Measurements from ENCODE around the gene PTCD2. TPM values are rescaled to one million over a fixed set of nuclear protein-coding genes. Genes with fewer than 3 reads are reported as not detected.

The PTCD2 gene
- total and polyA plus RNA-seq, 2 donors from 2014 or later: 7.2 to 9.8 TPM

DNA sequence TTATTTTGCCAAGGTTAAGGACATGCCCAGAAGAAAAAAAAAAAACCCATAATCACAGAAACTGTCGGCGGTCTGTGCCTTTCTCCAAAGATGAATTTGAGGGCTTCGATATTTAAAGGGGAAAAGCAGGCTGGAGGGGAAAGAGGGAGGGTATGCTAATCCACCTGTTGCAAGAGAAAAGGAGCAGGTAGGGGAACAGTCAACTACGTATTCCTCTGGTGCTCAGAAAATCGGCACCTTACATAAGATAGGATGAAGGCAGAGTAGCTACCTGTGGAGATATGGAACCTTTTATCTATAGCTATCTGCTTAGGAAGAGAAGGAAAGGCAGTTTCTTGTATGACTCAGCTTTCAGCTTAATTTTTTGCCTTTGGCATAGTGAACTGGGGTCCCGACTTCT, 77.7 kb downstream of the PTCD2 start:
- DNase-seq (no peak), FAIRE-seq (no peak)
- H3K27me3 ChIP-seq (ENCODE audit: control insufficient read depth, insufficient read depth, low read length): no peaks in the 10 kb centered on the region
- H3K9ac ChIP-seq (ENCODE audit: low read length in 3 of 3): no peak overlapping the region
- H3K27ac ChIP-seq (ENCODE audit: low read depth in 2 of 2, low read length in 2 of 2): no peak overlapping the region
- H3K4me1 ChIP-seq (ENCODE audit: control insufficient read depth in 2 of 3, insufficient read depth in 2 of 3, low read depth in 1 of 3, low read length in 3 of 3): peaks cover 0 to 2% (median 0%) of the 10 kb centered on the region in 3 donors
- TF ChIP-seq, protein P1, sequence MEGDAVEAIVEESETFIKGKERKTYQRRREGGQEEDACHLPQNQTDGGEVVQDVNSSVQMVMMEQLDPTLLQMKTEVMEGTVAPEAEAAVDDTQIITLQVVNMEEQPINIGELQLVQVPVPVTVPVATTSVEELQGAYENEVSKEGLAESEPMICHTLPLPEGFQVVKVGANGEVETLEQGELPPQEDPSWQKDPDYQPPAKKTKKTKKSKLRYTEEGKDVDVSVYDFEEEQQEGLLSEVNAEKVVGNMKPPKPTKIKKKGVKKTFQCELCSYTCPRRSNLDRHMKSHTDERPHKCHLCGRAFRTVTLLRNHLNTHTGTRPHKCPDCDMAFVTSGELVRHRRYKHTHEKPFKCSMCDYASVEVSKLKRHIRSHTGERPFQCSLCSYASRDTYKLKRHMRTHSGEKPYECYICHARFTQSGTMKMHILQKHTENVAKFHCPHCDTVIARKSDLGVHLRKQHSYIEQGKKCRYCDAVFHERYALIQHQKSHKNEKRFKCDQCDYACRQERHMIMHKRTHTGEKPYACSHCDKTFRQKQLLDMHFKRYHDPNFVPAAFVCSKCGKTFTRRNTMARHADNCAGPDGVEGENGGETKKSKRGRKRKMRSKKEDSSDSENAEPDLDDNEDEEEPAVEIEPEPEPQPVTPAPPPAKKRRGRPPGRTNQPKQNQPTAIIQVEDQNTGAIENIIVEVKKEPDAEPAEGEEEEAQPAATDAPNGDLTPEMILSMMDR (IDR thresholded peaks at IDR 0.05; ENCODE audit: borderline replicate concordance, extremely low read depth, insufficient read depth): no peak
- intact Hi-C loops (cut with DNase I): no loop called here
- H3K36me3 ChIP-seq (ENCODE audit: control insufficient read depth in 2 of 3, insufficient read depth in 3 of 3, low read length in 3 of 3): no peaks in the 10 kb centered on the region
- H3K4me3 ChIP-seq (ENCODE audit: low read length in 3 of 3): no peak overlapping the region
- H3K9me3 ChIP-seq (ENCODE audit: control insufficient read depth in 2 of 3, insufficient read depth in 1 of 3, low read length in 3 of 3): peaks cover 0 to 11% (median 0%) of the 10 kb centered on the region in 3 donors

DNA sequence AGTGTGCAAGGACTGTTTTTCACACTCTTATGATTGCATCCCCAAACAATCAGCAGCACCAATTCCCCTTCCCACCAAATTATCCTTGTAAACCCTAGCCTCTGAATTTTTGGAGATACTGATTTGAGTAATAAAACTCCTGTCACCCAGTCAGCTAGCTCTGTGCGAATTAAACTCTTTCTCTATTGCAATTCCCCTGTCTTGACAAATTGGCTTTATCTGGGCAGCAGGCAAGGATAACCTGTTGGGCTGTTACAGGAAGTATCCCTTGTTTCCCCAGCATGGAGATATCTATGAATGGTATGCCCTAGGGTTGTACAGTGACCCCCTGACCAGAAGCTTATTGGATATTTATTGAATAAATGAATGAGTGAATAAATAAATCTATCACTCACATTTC, 80.8 kb downstream of the PTCD2 start:
- H3K9ac ChIP-seq (ENCODE audit: low read length in 3 of 3): no peak overlapping the region
- intact Hi-C loops (cut with DNase I): no loop called here
- FAIRE-seq (no peak), DNase-seq (no peak)
- TF ChIP-seq, protein P1 (IDR thresholded peaks at IDR 0.05; ENCODE audit: borderline replicate concordance, extremely low read depth, insufficient read depth): no peak
- peaks cover 0 to 11% (median 0%) of the 10 kb centered on the region in 3 donors for H3K9me3 ChIP-seq (ENCODE audit: control insufficient read depth in 2 of 3, insufficient read depth in 1 of 3, low read length in 3 of 3)
- no peaks in the 10 kb centered on the region for H3K36me3 ChIP-seq (ENCODE audit: control insufficient read depth in 2 of 3, insufficient read depth in 3 of 3, low read length in 3 of 3)
- H3K27me3 ChIP-seq (ENCODE audit: control insufficient read depth, insufficient read depth, low read length): no peaks in the 10 kb centered on the region
- no peak overlapping the region for H3K4me3 ChIP-seq (ENCODE audit: low read length in 3 of 3)
- peaks cover 0 to 3% (median 0%) of the 10 kb centered on the region in 3 donors for H3K4me1 ChIP-seq (ENCODE audit: control insufficient read depth in 2 of 3, insufficient read depth in 2 of 3, low read depth in 1 of 3, low read length in 3 of 3)
- H3K27ac ChIP-seq (ENCODE audit: low read depth in 2 of 2, low read length in 2 of 2): no peak overlapping the region

DNA sequence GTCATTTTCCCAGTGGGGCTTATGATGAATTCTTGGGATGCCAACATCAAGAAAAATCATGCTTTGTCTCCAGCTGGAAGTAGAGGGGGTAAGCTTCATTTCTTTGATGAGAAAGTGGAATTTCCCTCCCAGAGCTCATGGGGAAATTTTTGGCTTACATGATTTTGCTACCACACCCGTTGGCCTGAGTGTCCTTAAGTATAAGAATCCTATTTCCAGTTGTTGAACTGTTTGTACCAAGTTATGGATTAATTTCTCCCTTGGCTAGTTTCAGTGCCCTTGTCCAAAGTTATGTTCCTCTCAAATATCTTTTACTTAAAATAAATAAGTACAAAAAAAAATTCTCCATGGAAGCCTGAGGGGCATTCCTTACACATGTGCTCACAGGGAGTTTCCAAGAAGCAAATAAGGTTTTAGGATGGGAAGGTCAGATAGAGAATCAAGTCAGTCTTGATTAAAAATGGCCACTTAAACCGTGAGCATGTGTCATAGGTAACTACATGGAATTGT, 82.3 kb downstream of the PTCD2 start:
- Histone ChIP-seq H3K27ac (ENCODE audit: low read depth in 2 of 2, low read length in 2 of 2) (peak overlapping the region in 1 of 2 donors; percentile 13), H3K4me3 (ENCODE audit: low read length in 3 of 3) (no peak overlapping the region), H3K4me1 (ENCODE audit: control insufficient read depth in 2 of 3, insufficient read depth in 2 of 3, low read depth in 1 of 3, low read length in 3 of 3) (peaks cover 0 to 3% (median 0%) of the 10 kb centered on the region in 3 donors), H3K9ac (ENCODE audit: low read length in 3 of 3) (no peak overlapping the region), H3K27me3 (ENCODE audit: control insufficient read depth, insufficient read depth, low read length) (no peaks in the 10 kb centered on the region), H3K9me3 (ENCODE audit: control insufficient read depth in 2 of 3, insufficient read depth in 1 of 3, low read length in 3 of 3) (peaks cover 0 to 11% (median 0%) of the 10 kb centered on the region in 3 donors), H3K36me3 (ENCODE audit: control insufficient read depth in 2 of 3, insufficient read depth in 3 of 3, low read length in 3 of 3) (no peaks in the 10 kb centered on the region)
- intact Hi-C loops (cut with DNase I): no loop called here
- TF ChIP-seq, protein P1 (IDR thresholded peaks at IDR 0.05; ENCODE audit: borderline replicate concordance, extremely low read depth, insufficient read depth): no peak
- FAIRE-seq: no peak
- DNase-seq: no peak
